Rectal smooth muscle tissue (tissue), 1 donor: ENCODE results near the gene IQGAP3.

Source experiments
- H3K27ac ChIP-seq: one replicate; pipeline ENCODE4 v1.7.0; 2013; ENCODE audit warnings: low read depth, low read length, inconsistent platforms
- H3K27me3 ChIP-seq: one replicate; pipeline ENCODE4 v1.7.0; 2013; ENCODE audit warnings: low read length; ENCODE audit not compliant: control insufficient read depth, insufficient read depth
- H3K36me3 ChIP-seq: one replicate; pipeline ENCODE4 v1.7.0; 2013; ENCODE audit warnings: low read length; ENCODE audit not compliant: control insufficient read depth, insufficient read depth
- H3K4me1 ChIP-seq: one replicate; pipeline ENCODE4 v1.7.0; 2013; ENCODE audit warnings: low read length; ENCODE audit not compliant: control insufficient read depth, insufficient read depth
- H3K4me3 ChIP-seq: one replicate; pipeline ENCODE4 v1.7.0; 2013; ENCODE audit warnings: low read length
- H3K9ac ChIP-seq: one replicate; pipeline ENCODE4 v1.7.0; 2013; ENCODE audit warnings: low read length

IQGAP3 gene

DNA sequence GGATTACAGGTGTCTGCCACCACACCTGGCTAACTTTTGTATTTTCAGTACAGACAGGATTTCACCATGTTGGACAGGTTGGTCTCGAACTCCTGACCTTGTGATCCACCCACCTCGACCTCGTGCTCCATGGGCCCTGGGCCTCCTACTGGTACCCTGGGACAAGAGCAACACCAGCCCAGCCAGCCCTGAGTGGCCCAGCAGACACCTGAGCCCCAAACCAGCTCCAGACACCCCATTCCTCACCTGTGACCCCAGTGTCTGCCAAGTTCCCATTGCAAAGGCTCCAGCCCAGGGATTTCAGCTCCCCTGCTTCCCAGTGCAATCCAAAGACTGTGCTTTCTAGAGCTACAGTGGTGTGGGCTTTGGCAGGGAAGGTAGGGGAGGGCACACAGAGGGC lies 86.4 kb downstream of the IQGAP3 start:
- no peak overlapping the region for H3K27ac ChIP-seq
- peaks cover 19% of the 10 kb centered on the region for H3K36me3 ChIP-seq
- H3K4me1 ChIP-seq, result peaks cover 33% of the 10 kb centered on the region
- no peak overlapping the region for H3K9ac ChIP-seq
- H3K4me3 ChIP-seq, result no peak overlapping the region
- no peaks in the 10 kb centered on the region for H3K27me3 ChIP-seq

DNA sequence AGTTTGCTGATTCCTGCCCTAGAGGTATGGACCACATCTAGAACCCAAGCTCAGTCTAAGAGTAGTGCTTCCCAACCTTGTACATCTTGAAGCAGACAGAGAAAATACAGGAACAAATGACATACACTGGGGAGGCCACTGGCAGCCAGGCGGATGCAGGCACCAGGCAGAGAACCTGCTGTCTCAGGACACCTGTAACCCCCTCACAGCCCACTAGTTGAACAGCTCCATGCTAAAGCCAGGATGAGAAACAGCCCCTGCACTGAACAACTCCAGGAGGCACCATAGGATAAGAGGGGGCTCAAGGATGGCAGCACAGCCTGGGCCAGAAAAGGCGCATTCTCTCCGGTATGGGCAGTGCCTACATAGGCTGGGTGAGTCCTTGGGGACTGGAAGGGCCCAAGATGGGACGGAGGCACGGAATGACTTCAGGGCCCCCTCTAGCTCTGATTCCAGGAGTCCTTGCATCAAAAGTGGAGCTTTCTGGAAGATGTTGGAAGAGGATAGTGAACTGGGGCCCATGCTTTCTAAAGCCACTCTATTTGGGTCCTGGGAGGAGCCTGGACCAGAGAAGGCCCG lies 87.8 kb downstream of the IQGAP3 start:
- Histone ChIP-seq H3K4me1 (peaks cover 22% of the 10 kb centered on the region), H3K9ac (no peak overlapping the region), H3K27ac (no peak overlapping the region), H3K36me3 (peaks cover 32% of the 10 kb centered on the region), H3K27me3 (no peaks in the 10 kb centered on the region), H3K4me3 (no peak overlapping the region)

DNA sequence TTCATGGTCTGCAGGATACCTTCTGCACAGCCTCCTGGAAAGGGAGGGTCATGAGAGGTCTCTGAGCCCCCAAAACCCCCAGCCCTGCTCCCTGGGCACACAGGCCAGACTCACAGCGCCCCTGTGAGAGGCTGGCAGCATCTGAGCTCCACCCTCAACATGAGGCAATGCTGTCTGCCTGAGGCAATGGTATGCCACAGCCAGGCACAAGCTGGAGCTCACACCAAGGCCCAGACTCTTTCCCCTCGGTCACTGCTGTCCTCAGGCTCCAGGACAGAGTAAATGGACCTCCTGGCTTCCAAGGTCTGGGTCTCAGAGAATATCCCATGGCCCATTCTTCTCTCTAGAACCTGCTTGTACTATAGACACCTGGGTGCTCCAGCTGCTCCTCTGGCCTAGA lies 89.0 kb downstream of the IQGAP3 start:
- Histone ChIP-seq H3K4me3 (no peak overlapping the region), H3K9ac (no peak overlapping the region), H3K4me1 (peaks cover 11% of the 10 kb centered on the region), H3K36me3 (peaks cover 42% of the 10 kb centered on the region), H3K27me3 (no peaks in the 10 kb centered on the region), H3K27ac (no peak overlapping the region)

DNA sequence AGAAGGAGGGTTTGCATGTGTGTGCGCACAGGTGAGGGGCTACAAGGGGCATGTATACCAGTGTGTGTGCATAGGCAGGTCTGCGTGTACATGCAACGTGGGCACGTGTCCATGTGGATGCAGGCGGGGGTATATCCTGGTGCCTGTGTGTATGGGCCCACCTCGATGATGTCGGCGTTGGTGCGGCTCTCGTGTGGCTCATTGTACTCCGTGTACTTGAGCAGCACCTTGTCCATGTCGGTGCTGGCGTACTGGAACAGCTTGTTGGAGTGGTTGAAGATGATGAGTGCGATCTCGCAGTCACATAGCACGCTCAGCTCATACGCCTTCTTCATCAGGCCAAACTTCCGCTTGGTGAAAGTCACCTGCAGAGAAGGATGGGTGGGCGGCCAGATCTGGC lies 90.1 kb downstream of the IQGAP3 start:
- H3K36me3 ChIP-seq, result peaks cover 49% of the 10 kb centered on the region
- H3K27ac ChIP-seq, result no peak overlapping the region

DNA sequence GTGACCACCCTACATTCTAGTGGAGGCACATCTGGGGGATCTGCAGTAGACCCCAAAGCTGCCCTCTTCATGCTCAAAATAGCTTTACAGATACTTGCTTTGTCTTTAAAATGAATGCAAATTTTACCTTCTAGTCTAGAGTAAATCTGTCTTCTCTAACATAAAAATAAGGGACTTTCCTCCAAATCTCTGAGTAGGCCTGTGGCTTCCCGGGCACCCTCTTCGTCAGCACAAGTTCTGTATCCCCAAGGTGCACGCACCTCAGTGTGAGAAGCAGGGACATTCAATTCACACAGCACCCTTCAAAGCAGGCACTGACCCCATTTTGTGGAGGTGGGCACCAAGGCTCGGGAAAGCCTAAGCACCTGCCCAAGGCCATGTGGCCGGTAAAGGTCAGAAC lies 90.8 kb downstream of the IQGAP3 start:
- peaks cover 56% of the 10 kb centered on the region for H3K36me3 ChIP-seq
- no peak overlapping the region for H3K4me3 ChIP-seq
- H3K9ac ChIP-seq, result no peak overlapping the region

More for the DNA sequence above, 90.1 kb downstream of the IQGAP3 start:
- Histone ChIP-seq H3K9ac (no peak overlapping the region), H3K4me3 (no peak overlapping the region), H3K4me1 (peaks cover 21% of the 10 kb centered on the region), H3K27me3 (no peaks in the 10 kb centered on the region)

DNA sequence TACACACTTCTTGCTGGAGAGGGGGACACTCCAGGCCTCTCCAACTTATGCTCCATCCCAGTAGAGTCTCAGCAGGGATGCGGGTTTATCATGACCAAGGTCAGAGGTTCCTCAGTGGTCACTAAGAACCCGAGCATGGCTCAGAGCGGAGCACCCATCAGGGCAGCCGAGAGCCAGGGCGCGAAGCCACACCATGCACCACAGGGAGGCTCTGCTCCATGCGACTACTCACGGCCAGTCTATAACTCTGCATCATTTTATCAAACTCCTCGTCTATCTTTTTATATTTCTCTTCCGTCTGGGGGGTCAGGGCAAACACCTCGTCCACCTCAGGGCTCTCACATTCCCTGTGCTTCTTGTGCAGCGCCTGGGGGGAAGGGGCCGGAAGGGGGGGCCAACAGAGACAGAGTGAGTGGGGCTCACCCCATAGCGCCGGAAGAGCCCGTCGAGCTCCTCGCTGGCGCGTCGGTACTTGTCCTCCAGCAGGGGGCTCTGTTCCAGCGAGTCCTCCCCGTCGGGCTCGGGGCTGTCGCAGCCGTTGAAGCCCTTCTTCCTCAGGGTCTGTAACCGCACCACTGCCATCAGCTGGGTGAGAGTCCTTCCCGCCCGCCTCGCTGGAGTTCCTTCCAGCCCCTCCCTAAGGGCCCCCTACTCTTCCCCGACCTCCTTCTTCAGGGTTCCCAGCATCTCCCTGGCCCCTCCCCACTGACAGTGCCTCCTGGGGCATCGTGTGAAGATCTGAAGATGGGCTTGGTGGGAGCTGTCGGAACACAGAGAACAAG lies 91.8 kb downstream of the IQGAP3 start:
- no peaks in the 10 kb centered on the region for H3K27me3 ChIP-seq
- H3K4me1 ChIP-seq, result peaks cover 38% of the 10 kb centered on the region
- no peak overlapping the region for H3K9ac ChIP-seq
- H3K27ac ChIP-seq, result peak overlapping the region; percentile 53
- peaks cover 62% of the 10 kb centered on the region for H3K36me3 ChIP-seq
- no peak overlapping the region for H3K4me3 ChIP-seq

More for the DNA sequence above, 90.8 kb downstream of the IQGAP3 start:
- Histone ChIP-seq H3K27ac (peak overlapping the region; percentile 42), H3K27me3 (no peaks in the 10 kb centered on the region), H3K4me1 (peaks cover 29% of the 10 kb centered on the region)

DNA sequence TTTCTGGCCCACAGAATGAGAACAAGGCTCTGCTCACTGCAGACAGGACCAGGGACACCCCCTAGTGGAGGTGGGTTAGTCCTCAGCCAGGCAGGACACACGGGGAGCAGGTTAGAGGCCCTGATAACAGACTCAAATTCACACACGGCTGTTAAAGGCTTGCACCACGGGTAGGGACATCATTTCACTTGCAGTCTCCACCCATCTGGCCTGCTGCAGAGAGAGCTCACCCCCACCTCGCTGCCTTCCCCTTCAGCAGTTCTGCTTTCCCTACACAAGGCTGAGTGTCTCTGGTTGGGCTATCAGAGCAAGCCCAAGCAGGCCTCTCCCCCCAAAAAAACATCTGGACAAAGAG lies 92.4 kb downstream of the IQGAP3 start:
- no peak overlapping the region for H3K4me3 ChIP-seq
- peaks cover 62% of the 10 kb centered on the region for H3K36me3 ChIP-seq
- H3K27me3 ChIP-seq, result no peaks in the 10 kb centered on the region
- no peak overlapping the region for H3K27ac ChIP-seq
- H3K9ac ChIP-seq, result no peak overlapping the region
- H3K4me1 ChIP-seq, result peaks cover 41% of the 10 kb centered on the region

DNA sequence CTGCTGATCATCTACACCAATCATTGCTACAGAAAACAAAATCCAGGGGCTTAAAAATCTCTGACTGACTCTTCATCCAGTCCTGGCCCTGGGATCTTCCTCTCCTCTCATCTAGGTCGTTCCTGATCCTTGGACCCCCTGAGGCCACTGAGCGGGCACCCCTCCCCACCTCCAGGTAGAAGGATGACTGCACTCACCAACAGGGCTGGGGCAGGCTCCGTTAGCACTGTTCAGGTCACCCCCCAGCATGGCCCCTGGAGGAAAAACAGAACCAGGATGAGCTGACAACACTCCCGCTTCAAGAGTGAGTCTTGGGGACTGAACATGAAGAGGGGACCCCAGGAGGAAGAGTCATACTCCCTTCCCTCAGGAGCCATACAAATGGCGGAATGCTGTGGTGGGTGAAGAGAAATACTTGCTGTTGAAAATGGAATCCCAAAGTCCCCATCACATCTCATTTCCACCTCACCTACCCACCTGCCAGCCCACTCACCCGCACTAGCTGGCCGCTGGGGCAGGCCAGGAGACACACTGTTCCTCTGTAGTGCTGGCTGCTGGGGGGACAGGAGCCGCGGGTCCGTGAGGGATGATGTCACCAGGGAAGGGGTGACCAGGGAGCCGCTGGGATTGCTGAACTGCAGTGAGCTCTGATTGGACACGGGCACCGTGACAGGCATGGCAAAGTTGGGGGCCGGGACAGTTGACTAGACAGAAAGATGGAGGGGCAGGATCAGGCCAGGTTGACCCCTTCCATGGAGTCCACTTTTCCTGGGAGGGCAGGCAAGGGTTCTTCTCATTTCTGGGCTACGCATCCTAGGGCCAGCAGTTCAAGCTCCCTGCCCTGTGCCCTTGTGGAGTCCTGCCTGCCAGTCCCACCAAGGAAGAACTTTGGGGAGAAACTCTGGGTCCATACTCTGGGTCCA lies 93.0 kb downstream of the IQGAP3 start:
- no peak overlapping the region for H3K9ac ChIP-seq
- H3K27ac ChIP-seq, result peak overlapping the region; percentile 37
- peaks cover 40% of the 10 kb centered on the region for H3K4me1 ChIP-seq

DNA sequence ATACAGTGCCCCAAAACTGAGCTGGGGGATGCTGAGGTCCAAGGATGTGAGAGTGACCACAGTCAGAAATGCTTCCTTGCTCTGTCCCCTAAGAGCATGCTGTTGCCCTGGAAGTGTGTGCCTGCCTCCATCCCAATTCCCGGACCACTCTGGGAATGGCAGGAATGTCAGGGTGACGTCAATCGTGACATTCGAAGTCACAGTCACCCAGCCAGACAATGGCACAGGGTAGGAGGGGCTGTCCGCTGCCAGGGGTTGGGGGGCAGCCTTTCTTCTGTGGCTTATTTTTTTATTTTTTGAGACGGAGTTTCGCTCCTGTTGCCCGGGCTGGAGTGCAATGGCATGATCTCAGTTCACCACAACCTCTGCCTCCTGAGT lies 94.1 kb downstream of the IQGAP3 start:
- Histone ChIP-seq H3K36me3 (peaks cover 71% of the 10 kb centered on the region), H3K27me3 (no peaks in the 10 kb centered on the region), H3K4me1 (peaks cover 37% of the 10 kb centered on the region), H3K27ac (peak overlapping the region; percentile 96), H3K9ac (no peak overlapping the region), H3K4me3 (no peak overlapping the region)

More for the DNA sequence above, 93.0 kb downstream of the IQGAP3 start:
- Histone ChIP-seq H3K27me3 (no peaks in the 10 kb centered on the region), H3K36me3 (peaks cover 64% of the 10 kb centered on the region), H3K4me3 (no peak overlapping the region)

DNA sequence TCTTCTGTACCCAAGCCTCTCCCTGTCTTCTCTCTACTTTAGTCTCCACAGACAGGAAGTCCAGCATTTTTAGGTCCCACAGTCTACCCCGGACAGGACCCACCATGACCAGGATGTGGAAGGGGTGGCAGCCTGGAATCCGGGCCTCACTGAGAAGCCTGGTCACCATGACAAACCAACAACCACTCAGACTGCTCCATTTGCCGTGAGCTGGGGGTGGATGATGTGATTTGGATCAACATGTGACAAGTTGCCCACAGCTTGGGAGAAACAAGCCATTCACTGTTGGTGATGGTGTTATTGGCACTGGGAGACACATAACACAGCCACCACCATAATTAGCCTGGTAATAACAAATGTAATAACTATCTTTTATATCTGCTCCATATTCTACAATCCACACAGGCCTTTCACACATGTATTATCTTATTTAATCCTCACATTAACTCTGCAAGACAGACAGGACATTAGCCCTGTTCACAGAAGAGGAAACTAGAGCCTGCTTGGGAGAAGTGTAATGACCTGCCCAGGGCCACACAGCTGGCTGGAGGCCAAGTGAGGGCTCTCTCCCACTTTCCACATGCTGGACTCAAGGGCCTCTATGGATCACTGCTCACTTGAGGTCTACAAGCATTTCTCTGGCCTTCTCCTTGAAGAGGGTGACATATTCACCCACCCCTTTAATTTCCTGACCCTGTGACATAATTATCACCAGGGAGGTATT lies 94.7 kb downstream of the IQGAP3 start:
- no peak overlapping the region for H3K4me3 ChIP-seq
- peaks cover 37% of the 10 kb centered on the region for H3K4me1 ChIP-seq
- no peaks in the 10 kb centered on the region for H3K27me3 ChIP-seq
- no peak overlapping the region for H3K9ac ChIP-seq
- H3K27ac ChIP-seq, result peak overlapping the region; percentile 96
- peaks cover 68% of the 10 kb centered on the region for H3K36me3 ChIP-seq

DNA sequence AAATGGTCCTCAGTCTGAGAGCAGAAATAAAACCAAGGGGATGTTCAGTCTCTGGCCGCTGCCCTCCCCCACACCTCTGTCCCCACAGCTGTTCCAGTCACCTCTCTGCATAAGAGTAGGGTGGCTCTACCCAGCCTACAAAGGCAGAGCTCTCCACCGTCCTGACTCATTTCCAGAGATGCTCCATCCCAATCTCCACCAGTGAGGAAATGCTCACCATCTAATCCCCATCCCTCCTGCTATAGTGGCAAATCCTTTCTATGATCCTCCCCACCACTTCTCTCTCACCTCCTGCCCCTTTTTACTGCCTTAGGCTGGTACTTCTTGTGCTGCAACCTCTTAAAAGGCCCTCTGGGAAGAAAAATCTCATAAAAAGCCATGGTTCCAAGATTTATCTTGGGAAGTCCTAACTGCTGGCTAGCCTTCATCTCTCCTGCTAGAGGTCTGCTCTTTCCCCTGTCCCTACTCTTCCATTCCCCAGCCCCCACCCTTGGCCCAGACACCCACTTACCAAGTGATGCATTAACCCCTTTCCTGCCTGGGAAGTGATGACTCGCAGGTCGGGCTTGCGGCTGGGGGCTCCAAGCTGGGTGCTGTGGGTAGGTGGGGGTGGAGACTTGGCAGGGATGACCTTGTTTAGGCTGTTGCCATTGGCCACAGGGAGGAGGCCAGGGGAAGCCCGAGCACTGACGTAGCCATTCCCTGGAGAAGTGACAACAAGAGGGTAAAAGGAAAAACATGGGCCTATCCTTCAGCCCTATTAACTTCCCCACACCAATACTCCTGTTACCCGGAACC lies 95.7 kb downstream of the IQGAP3 start:
- H3K27me3 ChIP-seq, result no peaks in the 10 kb centered on the region
- no peak overlapping the region for H3K9ac ChIP-seq
- H3K27ac ChIP-seq, result peak overlapping the region; percentile 96
- no peak overlapping the region for H3K4me3 ChIP-seq
- H3K4me1 ChIP-seq, result peaks cover 37% of the 10 kb centered on the region
- peaks cover 61% of the 10 kb centered on the region for H3K36me3 ChIP-seq
